GM21576 (cell line): ENCODE data around the gene BSDC1.

Experiments
- ATAC-seq: cut with Tn5 transposase; IDR thresholded peaks from one replicate; pipeline ENCODE4 v1.9.1; 2021; ENCODE audit warnings: mild to moderate bottlenecking, moderate library complexity; ENCODE audit not compliant: unreplicated experiment

The BSDC1 gene

DNA sequence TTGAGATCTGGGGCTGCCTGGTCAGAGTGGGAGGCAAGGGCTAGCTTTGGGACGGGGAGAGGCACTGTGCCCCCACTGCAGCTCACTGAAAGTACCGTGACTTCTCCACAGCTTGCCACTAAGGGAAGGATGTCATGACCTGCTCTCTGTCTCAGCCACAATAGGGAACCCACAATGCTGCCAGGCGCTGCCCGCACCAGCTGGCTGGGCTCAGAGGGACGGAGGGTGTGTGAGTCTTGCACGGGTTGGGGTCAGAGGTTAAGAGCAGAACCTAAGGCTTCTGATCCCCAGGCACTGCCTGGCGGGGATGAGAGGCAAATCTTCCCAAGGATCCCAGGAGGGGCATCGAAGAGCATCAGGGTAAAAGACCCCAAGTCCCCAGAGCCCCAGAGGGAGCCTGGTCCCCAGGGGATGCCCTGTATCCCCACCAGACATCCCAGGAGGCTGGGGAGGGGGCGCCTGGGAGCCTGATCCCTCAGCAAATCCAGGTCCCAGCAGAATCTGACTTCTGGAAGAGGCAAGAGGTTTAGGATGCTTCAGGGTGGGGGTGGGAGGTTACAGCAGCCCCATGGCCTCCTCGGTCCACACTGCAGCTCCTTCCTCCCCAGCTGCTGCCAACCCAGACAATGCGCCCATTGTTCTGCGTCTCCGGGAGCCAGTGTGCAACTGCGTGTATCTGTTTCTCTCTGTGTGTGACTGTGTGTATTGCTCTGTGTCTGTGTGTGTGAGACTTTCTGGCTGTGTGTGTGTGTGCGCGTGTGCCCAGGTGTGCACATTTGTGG, 56.2 kb downstream of the BSDC1 start:
- ATAC-seq: no peak

GRCh38 chr1:32336963-32337675, 57.1 kb downstream of the BSDC1 start:
- ATAC-seq: no peak

GRCh38 chr1:32336591-32336932, 57.7 kb downstream of the BSDC1 start:
- ATAC-seq: no peak

DNA sequence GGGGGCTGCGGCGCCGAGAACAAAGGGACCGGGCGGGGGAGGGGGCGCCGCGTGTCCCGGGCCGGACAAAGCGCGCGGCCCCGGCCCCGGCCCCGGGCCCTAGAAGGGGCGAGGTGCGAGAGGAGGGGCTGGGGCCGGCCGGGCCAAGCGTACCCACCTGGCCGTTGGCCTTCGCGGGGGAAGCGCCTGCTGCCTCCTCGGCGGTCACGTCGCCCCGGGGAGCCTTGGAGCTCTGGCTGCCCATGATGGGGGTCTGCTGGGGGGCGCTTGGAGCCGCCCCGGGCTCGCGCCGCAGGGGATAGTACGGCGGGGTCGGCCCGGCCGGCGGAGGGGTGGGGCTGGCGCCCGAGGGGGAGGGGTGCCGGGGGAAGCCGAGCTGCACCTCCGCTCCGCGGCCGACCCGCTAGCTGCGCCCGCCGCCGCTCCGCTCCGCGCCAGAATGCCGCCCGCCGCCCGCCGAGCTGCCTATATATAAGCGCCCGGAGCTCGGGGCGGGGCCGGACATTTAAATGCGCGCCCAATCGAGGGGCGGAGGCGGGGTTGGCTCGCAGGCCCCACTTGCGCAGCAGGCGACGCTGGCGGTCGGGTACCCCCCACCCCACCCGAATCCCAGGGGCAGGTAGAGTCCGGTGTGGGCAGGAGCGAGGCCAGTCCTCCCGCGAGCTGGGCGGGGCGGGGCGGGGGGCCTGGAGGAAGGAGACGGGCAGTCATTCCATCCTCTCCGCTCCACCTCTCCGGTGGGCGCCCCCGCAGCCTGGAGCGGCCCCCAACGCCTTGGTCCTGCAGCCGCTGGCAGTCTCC, 58.3 kb downstream of the BSDC1 start, which contains the start of gene MARCKSL1:
MARCKSL1 (minus strand) TSS at position 444 of the 801 bp plus-strand sequence; CDS start at position 244, 200 bp downstream.
- no peak for ATAC-seq

DNA sequence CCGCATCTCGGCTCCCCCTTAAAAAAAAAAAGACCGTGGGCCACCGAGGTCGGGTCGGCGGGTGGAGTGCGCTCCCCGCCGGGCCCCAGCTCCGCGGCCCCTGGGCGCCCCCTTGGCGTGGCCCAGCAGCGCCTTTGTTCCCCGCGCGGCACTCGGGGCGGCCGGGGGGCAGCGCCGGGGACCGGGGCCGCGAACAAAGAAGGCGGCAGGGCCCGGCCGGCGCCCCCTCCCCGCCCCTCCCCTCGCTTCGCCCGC, 58.8 kb downstream of the BSDC1 start:
- no peak for ATAC-seq

DNA sequence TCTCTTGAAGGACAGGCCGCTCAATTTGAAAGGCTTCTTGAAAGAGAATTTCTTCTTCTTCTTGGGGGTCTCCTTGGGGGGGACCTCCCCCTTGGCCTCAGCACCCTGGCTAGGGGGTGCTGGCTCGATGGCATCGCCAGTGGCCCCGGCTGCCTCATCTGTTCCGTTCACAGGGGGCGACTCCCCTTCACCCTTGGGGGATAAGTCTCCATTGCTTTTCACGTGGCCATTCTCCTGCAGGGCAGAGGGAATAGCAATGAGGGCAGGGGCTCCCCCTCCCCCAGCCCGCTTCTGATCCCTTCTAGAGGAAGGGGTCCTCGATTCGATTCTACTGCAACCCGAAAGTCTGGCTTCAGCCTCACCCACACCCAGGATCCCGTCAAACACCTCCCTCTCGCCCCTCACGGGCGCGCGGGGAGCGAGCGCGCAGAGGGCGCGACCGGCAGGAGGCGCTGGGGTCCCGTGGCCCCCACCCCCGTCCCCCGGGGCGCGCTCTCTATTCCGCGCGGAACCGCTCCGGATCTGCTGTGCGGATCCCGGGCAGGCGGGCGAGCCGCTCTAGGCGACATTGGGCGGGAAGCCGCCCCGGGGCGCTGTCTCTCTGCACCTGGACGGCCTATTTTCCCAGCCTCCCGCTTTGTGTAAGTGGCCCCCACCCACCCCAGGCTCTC, 59.2 kb downstream of the BSDC1 start:
- no peak for ATAC-seq

GRCh38 chr1:32334274-32334861, 59.9 kb downstream of the BSDC1 start:
- ATAC-seq: no peak

DNA sequence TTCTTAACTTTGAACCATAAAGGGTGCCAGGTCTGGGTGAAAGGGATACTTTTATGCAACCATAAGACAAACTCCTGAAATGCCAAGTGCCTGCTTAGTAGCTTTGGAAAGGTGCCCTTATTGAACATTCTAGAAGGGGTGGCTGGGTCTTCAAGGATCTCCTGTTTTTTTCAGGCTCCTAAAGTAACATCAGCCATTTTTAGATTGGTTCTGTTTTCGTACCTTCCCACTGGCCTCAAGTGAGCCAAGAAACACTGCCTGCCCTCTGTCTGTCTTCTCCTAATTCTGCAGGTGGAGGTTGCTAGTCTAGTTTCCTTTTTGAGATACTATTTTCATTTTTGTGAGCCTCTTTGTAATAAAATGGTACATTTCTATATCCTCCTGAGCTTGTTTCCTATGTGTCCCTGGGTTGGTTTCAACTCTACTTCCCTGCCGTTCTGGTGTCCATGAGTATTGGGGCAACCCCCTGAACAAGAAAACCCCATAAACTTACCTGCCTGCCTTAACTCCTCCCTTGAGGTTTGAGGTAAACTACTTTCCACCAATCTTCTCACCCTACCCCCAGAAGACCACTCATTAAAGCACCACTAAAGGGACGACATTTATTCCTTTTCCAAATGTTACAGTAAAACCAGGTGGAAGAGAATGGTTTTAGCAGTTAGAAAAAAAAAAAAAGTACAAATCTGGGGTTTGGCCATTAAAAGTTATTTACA, 60.8 kb downstream of the BSDC1 start:
- no peak for ATAC-seq

GRCh38 chr1:32332290-32333079, 61.8 kb downstream of the BSDC1 start:
- ATAC-seq: no peak

DNA sequence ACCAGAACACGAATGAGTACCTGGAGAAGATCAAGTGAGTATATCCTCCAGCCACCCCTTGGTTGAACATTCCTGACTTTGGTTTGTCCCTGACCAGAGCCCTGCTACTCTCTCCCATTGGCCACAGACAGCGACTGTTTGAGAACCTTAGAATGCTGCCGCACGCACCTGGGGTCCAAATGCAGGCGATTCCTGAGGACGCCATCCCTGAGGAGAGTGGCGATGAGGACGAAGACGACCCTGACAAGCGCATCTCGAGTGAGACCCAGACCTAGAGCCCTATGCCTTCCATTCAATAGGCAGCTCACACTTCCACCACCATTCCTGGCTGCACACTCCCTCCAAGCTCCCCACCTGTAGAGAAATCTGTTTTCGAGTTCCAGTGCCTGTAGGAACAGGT, 62.7 kb downstream of the BSDC1 start:
- no peak for ATAC-seq

DNA sequence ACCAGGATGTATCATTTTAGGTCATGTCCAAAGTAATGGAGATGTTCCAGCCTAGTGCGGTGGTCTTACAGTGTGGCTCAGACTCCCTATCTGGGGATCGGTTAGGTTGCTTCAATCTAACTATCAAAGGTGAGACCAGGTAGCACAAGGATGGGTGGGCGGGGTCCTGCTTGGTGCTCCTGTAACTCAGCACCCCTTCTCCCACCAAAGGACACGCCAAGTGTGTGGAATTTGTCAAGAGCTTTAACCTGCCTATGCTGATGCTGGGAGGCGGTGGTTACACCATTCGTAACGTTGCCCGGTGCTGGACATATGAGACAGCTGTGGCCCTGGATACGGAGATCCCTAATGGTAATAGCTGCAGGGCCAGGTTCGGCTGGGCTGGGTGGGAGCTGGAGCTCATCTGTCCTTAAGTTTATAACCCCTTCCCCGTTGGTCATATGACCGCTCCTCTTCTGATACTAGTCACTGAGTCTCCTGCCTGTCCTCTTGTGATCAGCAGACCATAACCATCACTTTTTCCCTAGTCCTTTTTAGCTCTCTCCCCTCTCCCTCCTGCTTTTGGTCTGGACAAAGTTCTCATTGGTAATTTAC, 63.6 kb downstream of the BSDC1 start:
- ATAC-seq: no peak

DNA sequence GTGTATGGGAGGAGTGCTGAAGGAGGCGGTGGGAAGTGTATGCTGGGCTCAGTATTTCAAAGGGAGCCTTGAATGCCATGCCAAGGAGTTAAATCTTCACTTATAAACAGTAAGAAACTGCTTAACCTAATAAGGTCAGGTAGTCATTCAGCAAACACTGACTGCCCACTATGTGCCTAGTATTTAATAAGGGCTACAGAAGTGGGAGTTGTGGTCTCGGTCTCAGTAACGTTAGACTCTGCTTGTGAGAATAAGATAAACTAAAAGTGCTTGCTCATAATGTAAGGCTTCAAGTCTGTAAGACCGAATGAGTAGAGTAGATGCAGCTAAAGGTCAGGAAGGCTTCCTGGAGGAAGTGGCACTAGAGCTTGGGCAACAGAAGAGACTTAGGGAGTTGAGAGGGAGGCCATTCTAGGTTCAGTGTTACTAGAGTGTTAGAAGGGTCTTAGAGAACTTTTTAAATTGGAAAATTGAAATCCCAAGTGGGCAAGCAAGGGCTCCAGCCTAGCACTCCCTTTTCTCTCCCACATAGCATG, 64.2 kb downstream of the BSDC1 start:
- no peak for ATAC-seq

DNA sequence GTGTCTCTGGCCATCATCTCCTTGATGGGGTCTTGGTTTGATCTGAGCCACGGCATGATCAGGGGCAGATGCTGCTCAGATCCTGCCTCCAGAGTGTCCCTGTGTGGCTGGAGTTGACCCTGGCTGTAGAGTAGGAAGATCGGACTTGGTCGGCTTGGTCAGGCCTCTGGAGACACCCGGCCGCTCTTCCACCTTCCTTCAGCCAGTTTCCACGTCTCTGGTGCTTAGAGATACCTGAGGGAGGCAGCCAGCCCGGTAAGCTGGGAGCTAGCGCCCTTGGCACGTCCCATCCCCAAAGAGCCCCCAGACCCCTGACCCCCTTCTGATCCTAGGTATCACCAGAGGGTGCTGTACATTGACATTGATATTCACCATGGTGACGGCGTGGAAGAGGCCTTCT, 67.0 kb downstream of the BSDC1 start:
- no peak for ATAC-seq

- no peak for ATAC-seq
Observed at GRCh38 chr1:32321712-32322291, 72.4 kb downstream of the BSDC1 start.

- no peak for ATAC-seq
Observed at GRCh38 chr1:32318127-32318869, 75.9 kb downstream of the BSDC1 start.

GRCh38 chr1:32316903-32317277, 77.4 kb downstream of the BSDC1 start:
- ATAC-seq: no peak
